Measurements from ENCODE around the gene DNASE1L3. TPM values are rescaled to one million over a fixed set of nuclear protein-coding genes. Genes with fewer than 3 reads are reported as not detected.
"Not testable (repeated sequence)": the region's sequence is repeated elsewhere in the genome, so short reads cannot be mapped to it uniquely, and the experiment has no call there.

Gene DNASE1L3
- total RNA-seq, 1 donor from 2014 or later, result 5.1 TPM

GRCh38 chr3:58202917-58203360 lies 7.8 kb downstream of the DNASE1L3 start:
- DNase-seq (ENCODE audit: low spot score), result no peak

- not testable (repeated sequence) for DNase-seq (ENCODE audit: low spot score)
Measured at GRCh38 chr3:58201451-58201850, 9.3 kb downstream of the DNASE1L3 start.

- no peak for DNase-seq (ENCODE audit: low spot score)
Measured at GRCh38 chr3:58200846-58201355, 9.9 kb downstream of the DNASE1L3 start.

- DNase-seq (ENCODE audit: low spot score), result no peak
Measured at GRCh38 chr3:58200121-58200709, 10.6 kb downstream of the DNASE1L3 start.

- DNase-seq (ENCODE audit: low spot score), result no peak
Measured at GRCh38 chr3:58198804-58199203, 12.0 kb downstream of the DNASE1L3 start.

- no peak for DNase-seq (ENCODE audit: low spot score)
Measured at GRCh38 chr3:58198362-58198761, 12.4 kb downstream of the DNASE1L3 start.

- DNase-seq (ENCODE audit: low spot score), result no peak
Measured at GRCh38 chr3:58197588-58197987, 13.2 kb downstream of the DNASE1L3 start.

GRCh38 chr3:58193682-58194407 lies 16.9 kb downstream of the DNASE1L3 start:
- no peak for DNase-seq (ENCODE audit: low spot score)

GRCh38 chr3:58192069-58192468 lies 18.7 kb downstream of the DNASE1L3 start:
- no peak for DNase-seq (ENCODE audit: low spot score)

- DNase-seq (ENCODE audit: low spot score), result no peak
Measured at GRCh38 chr3:58191361-58191991, 19.3 kb downstream of the DNASE1L3 start.

- no peak for DNase-seq (ENCODE audit: low spot score)
Measured at GRCh38 chr3:58190882-58191281, 19.9 kb downstream of the DNASE1L3 start.

- no peak for DNase-seq (ENCODE audit: low spot score)
Measured at GRCh38 chr3:58190291-58190690, 20.5 kb downstream of the DNASE1L3 start.

- no peak for DNase-seq (ENCODE audit: low spot score)
Measured at GRCh38 chr3:58189691-58190090, 21.1 kb downstream of the DNASE1L3 start.

- no peak for DNase-seq (ENCODE audit: low spot score)
Measured at GRCh38 chr3:58188921-58189451, 21.8 kb downstream of the DNASE1L3 start.

- no peak for DNase-seq (ENCODE audit: low spot score)
Measured at GRCh38 chr3:58188173-58188564, 22.6 kb downstream of the DNASE1L3 start.

- DNase-seq (ENCODE audit: low spot score), result no peak
Measured at GRCh38 chr3:58184982-58185360, 25.8 kb downstream of the DNASE1L3 start.

GRCh38 chr3:58184309-58184981 lies 26.3 kb downstream of the DNASE1L3 start:
- DNase-seq (ENCODE audit: low spot score), result no peak

- DNase-seq (ENCODE audit: low spot score), result no peak
Measured at GRCh38 chr3:58183891-58184290, 26.9 kb downstream of the DNASE1L3 start.

- DNase-seq (ENCODE audit: low spot score), result no peak
Measured at GRCh38 chr3:58183221-58183620, 27.6 kb downstream of the DNASE1L3 start.

- DNase-seq (ENCODE audit: low spot score), result no peak
Measured at GRCh38 chr3:58180940-58181587, 29.7 kb downstream of the DNASE1L3 start.

Data from mesenteric fat pad (tissue), 1 donor.